Mesodermal cell (in vitro differentiated cells): Measurements from ENCODE around the gene SLC66A2.

Source experiments
- H3K27ac ChIP-seq: 2 replicates; pipeline ENCODE4 v1.7.0; 2013; ENCODE audit warnings: mild to moderate bottlenecking, low read depth, low read length, moderate library complexity; ENCODE audit not compliant: severe bottlenecking
- H3K36me3 ChIP-seq: 2 replicates; pipeline ENCODE4 v1.7.1; 2013; ENCODE audit warnings: mild to moderate bottlenecking, low read length, moderate library complexity; ENCODE audit not compliant: control insufficient read depth, insufficient read depth
- H3K4me1 ChIP-seq: one replicate; pipeline ENCODE4 v1.7.1; 2013; ENCODE audit warnings: mild to moderate bottlenecking, low read length; ENCODE audit not compliant: insufficient read depth, control insufficient read depth, poor library complexity, severe bottlenecking
- H3K4me3 ChIP-seq: 2 replicates; pipeline ENCODE4 v1.7.0; 2013; ENCODE audit warnings: low read length, control low read depth, mild to moderate bottlenecking; ENCODE audit not compliant: insufficient read depth, poor library complexity, severe bottlenecking; ENCODE audit errors: extremely low read depth
- H3K9me3 ChIP-seq: 2 replicates; pipeline ENCODE4 v1.7.1; 2013; ENCODE audit warnings: mild to moderate bottlenecking, low read length, moderate library complexity; ENCODE audit not compliant: control insufficient read depth
- whole genome bisulfite sequencing, 2 experiments: methylation state at CpG; one replicate each; pipeline ENCODE4 v1.1.5; 2013; ENCODE audit warnings: missing lambda C conversion rate in 2 of 2; ENCODE audit not compliant: insufficient coverage in 2 of 2; 5-methylcytosine and 5-hydroxymethylcytosine counted together

SLC66A2 gene

DNA sequence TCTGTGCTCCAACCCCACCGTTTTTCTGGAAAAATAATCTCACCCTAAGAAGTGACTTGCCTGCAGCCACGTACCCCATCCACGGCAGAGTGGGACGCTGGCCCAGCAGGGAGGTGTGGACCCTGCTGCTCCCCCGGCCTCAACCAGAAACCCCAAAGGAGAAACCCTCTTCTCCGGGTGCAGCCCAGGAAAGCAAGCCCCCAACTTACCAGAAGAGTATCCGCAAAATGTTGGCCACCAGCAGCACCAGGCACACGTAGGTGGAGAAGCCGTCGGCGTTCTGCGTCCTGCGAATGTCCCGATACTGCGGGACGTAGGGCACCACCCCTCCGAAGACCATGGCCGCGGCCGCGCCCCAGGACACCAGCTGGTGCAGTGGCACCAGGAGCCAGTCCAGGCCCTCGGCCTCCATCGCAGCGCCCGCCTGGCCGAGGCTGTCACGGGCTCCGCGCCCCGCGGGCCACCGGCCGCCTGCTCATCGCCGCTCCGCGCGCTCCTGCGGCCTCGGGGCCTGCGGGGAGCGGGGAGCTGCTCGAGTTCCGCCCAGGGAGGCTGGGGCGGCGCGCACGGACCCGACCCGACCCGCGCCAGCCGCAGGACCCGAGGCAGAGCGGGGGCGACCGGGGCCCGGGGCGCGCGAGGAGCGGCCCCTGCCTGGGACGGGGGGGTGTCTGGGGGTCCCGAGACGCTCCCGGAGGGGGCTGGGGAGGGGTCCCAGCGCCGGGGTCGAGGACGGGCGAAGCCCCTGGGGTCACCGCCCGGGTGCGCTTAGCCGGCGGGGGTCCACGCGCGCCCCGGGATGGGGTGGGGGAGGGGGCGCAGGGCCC lies 725 bp downstream of the SLC66A2 start:
- peak overlapping the region; percentile 82 for H3K4me3 ChIP-seq
- H3K27ac ChIP-seq, result no peak overlapping the region
- peaks cover 7% of the 10 kb centered on the region for H3K4me1 ChIP-seq
- H3K9me3 ChIP-seq, result no peaks in the 10 kb centered on the region
- WGBS, 2 experiments, result 9 to 14% methylated on average over 39 to 58 of the region's 81 CpGs
- H3K36me3 ChIP-seq, result peaks cover 20% of the 10 kb centered on the region

- 88 to 93% methylated on average over 5 to 8 of the region's 12 CpGs for WGBS, 2 experiments
- Histone ChIP-seq H3K4me1 (peaks cover 7% of the 10 kb centered on the region), H3K9me3 (no peaks in the 10 kb centered on the region), H3K4me3 (peak overlapping the region; percentile 82), H3K27ac (no peak overlapping the region), H3K36me3 (peaks cover 20% of the 10 kb centered on the region)
These were observed 1.6 kb downstream of the SLC66A2 start for GRCh38 chr18:79949697-79950487.

DNA sequence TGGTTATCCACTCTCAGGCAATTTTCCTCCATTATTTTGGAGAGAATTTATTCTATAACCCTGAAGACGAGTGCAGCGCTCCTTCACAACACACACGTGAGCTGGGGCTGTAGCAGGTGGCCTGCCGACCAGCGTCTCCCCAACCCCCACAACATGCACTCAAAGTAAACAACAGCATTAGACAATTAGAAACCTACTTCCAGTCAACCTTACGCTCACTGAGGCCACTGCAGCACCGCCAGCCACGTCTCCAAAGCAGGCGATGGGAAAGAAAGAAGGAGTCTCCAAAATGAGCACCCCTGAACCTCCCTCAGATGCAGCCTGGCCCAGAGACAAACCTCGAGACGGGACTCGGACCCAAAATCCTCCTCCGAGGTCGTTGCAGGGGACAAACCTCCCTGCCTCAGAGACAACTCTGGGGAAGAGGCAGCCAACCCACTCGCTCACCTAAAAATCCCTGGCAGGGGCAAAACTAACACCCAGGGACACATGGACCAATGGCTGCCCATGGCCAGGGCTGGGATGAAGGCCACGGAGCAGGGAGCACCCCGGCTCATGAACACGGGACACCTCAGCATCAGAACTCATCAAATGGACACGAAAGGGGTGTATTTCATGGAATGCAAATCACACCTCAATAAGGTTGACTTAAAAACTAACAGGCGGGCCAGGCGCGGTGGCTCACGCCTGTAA lies 2.6 kb downstream of the SLC66A2 start:
- H3K4me3 ChIP-seq, result no peak overlapping the region
- peaks cover 7% of the 10 kb centered on the region for H3K4me1 ChIP-seq
- H3K36me3 ChIP-seq, result peaks cover 20% of the 10 kb centered on the region
- H3K9me3 ChIP-seq, result no peaks in the 10 kb centered on the region
- 88 to 92% methylated on average over 20 of the region's 23 CpGs for WGBS, 2 experiments
- no peak overlapping the region for H3K27ac ChIP-seq

GRCh38 chr18:79947881-79948610 lies 3.4 kb downstream of the SLC66A2 start:
- 96 to 98% methylated on average over 8 to 10 of the region's 15 CpGs for WGBS, 2 experiments
- H3K9me3 ChIP-seq, result no peaks in the 10 kb centered on the region
- H3K4me1 ChIP-seq, result peaks cover 7% of the 10 kb centered on the region
- H3K27ac ChIP-seq, result no peak overlapping the region
- H3K36me3 ChIP-seq, result peaks cover 23% of the 10 kb centered on the region
- H3K4me3 ChIP-seq, result no peak overlapping the region

DNA sequence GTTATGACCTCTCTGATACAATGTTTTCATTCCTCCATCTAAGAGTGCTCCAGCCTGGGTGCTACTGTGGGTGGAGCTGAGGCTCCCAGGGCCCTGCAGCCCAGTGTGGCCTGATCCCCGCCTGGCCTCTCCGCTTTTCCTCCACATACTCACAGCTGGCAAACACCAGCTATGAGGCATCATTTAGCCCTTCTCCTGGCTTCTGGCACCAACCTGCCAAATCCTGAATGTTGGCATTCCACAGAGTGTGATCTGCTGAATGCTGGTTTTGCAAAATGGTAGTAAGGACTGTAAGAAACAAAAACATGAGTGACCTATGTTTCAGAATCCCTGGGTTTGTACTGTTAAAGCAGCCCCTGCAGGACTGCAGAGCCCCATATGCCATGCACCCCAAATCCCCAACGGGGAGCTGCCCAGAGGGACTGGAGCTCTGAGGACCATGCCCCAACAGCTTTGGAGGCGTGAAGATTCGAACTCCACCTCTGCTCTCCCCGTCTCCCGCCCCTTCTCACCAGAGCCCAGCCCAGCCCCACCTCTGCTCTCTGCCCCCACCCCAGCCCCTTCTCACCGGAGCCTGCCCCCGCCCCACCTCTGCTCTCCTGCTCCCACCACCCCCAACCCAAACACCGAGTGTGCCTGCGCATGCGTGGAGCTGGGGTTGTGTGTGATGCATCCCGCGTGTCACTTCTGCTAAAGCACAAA lies 4.2 kb downstream of the SLC66A2 start:
- no peak overlapping the region for H3K4me3 ChIP-seq
- peaks cover 31% of the 10 kb centered on the region for H3K36me3 ChIP-seq
- H3K27ac ChIP-seq, result no peak overlapping the region
- WGBS, 2 experiments, result 100% methylated on average over 5 of the region's 14 CpGs; no CpG with 5 or more reads in 1 of the 2 experiments
- H3K9me3 ChIP-seq, result no peaks in the 10 kb centered on the region
- H3K4me1 ChIP-seq, result peaks cover 5% of the 10 kb centered on the region

DNA sequence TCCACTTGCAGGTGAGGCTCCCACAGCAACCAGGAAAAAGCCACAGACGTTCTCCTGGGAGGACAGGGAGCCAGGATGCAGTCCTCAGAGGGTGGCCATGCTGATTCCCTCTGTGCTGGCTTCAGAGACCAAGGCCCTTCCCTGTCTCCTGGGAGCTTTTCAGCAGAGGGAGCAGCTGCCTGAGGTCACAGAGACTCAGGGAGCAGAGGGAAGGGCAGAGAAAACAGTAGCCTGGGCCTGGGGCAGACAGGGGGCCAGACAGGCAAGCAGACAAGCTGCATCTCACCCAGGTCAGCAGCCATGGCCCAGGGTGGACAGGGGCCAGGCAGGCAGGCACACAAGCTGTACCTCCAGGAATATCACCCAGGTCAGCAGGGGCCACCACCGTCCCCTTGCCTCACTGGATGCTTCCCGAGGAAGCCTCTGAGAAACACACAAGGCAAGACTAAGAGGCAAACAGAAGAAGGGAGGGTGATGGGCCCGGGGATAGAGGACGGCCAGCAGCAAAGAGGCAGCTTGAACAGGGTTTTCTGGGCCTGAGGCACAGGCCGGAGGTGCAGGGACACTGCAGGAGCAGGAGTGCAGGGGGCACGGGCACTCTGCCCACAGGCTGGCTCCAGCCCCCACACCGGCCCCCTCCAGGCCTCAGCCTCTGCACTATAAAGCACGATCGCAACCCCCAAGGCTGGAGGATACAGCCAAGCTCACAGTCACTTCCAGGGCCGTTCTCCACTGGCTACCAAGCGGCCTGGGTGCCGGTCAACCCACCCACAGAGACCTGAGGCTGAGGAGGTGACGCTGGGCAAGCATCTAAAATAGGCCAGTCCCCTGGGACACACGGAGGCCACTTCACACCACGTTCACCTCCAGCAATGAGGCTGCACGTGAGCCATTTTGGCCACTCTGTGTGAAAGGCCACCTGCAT lies 6.1 kb downstream of the SLC66A2 start:
- Histone ChIP-seq H3K27ac (no peak overlapping the region), H3K4me1 (peaks cover 5% of the 10 kb centered on the region), H3K4me3 (no peak overlapping the region), H3K36me3 (peaks cover 49% of the 10 kb centered on the region), H3K9me3 (no peaks in the 10 kb centered on the region)
- WGBS, 2 experiments, result 79 to 81% methylated on average over 15 to 17 of the region's 17 CpGs

DNA sequence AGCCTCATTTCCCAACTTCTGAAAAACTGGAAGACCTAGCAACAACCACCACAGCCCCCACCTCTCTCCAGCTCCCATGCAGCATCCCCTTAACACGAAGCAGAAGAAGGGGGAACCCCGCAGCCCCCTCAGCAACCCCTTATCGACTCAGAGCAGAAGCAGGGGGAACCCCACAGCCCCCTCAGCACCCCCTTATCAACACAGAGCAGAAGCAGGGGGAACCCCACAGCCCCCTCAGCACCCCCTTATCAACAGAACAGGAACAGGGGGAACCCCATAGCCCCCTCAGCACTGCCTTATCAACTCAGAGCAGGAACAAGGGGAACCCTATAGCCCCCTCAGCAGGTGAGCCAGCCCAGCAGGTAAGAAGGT lies 6.7 kb downstream of the SLC66A2 start:
- Histone ChIP-seq H3K4me3 (no peak overlapping the region), H3K4me1 (peaks cover 5% of the 10 kb centered on the region), H3K9me3 (no peaks in the 10 kb centered on the region), H3K27ac (no peak overlapping the region), H3K36me3 (peaks cover 52% of the 10 kb centered on the region)
- no CpG with 5 or more reads among the region's 3 CpGs for WGBS, 2 experiments

DNA sequence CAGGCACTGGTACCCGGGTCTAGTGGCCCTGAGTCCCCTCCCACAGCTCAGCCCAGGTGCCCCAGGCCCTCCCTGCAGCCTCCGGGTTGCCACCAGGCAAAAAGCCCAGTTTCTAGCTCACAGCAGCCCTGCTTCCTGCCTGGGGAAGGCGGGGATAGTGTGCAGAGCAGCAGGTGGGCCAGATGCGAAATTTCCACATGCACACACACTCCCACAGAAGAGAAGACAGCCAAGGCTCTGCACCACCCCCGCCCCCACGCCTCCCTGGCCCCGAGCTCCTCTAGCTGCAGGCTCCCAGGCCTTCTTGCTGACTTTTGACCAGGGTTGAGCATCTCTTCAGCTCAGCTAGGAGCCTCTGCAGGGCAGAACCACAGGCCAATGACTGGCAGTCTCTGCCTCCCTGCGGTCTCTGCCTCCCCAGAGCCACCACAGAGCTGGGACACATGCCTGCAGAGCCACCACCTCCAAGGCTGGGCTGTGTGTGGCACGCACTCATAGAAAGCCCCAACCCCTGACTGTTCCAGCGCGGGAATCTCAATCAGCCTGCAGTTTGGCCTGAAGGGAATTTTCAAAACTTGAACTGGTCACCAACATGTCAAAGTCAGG lies 7.2 kb downstream of the SLC66A2 start:
- peaks cover 49% of the 10 kb centered on the region for H3K36me3 ChIP-seq
- WGBS, 2 experiments, result 79 to 86% methylated on average over 9 to 10 of the region's 11 CpGs
- H3K4me3 ChIP-seq, result no peak overlapping the region
- H3K27ac ChIP-seq, result no peak overlapping the region
- no peaks in the 10 kb centered on the region for H3K9me3 ChIP-seq
- H3K4me1 ChIP-seq, result peaks cover 5% of the 10 kb centered on the region

- H3K27ac ChIP-seq, result no peak overlapping the region
- no peak overlapping the region for H3K4me3 ChIP-seq
- H3K4me1 ChIP-seq, result peaks cover 2% of the 10 kb centered on the region
- peaks cover 45% of the 10 kb centered on the region for H3K36me3 ChIP-seq
- WGBS, 2 experiments, result 92 to 97% methylated on average over 9 to 12 of the region's 20 CpGs
- no peaks in the 10 kb centered on the region for H3K9me3 ChIP-seq
These were observed 7.8 kb downstream of the SLC66A2 start for GRCh38 chr18:79943608-79944125.
